A673 (cell line): ENCODE measurements around the gene KRT17.

ENCODE experiments used
- EZH2 ChIP-seq: fragments of 200-600 bp; sonication (generic); IDR thresholded peaks from 2 replicates; pipeline ENCODE4 v1.6.1; 2017; ENCODE audit warnings: borderline replicate concordance, low read depth, mild to moderate bottlenecking, mixed read lengths, antibody characterized with exemption, low read length; ENCODE audit not compliant: poor library complexity, severe bottlenecking
- TF ChIP-seq, protein P1 (sequence below): fragments of 300-800, 200-600 bp; sonication (generic); conservative IDR thresholded peaks from 2 replicates; pipeline ENCODE4 v1.5.1; 2017; ENCODE audit warnings: low read depth, mild to moderate bottlenecking, antibody characterized with exemption, low read length, moderate library complexity, mixed read lengths

DNA sequence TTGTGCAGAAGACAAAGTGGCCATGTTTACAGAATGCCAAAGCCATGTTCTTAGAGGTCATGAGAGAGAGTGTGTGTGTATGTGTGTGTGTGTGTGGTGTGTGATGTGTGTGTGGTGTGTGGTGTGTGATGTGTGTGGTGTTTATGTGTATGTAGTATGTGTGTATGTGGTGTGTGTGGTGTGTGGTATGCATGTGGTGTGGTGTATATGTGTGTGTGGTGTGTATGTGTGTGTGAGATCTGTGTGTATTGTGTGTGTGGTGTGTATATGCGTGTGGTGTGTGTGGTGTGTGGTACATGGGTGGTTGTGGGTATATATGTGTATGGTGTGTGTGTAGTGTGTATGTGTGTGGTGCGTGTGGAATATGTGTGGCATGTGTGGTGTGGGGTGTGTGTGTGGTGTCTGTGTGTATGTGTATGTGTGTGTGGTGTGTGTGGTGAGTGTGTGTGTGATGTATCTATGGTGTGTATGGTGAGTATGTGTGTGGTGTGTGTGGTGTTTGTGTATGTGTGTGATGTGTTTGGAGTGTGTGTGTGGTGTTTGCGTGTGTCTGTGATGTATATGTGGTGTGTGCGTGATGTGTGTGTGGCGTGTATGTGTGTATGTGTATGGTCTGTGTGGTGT is 8.2 kb upstream of the KRT17 start:
- TF ChIP-seq, protein P1, sequence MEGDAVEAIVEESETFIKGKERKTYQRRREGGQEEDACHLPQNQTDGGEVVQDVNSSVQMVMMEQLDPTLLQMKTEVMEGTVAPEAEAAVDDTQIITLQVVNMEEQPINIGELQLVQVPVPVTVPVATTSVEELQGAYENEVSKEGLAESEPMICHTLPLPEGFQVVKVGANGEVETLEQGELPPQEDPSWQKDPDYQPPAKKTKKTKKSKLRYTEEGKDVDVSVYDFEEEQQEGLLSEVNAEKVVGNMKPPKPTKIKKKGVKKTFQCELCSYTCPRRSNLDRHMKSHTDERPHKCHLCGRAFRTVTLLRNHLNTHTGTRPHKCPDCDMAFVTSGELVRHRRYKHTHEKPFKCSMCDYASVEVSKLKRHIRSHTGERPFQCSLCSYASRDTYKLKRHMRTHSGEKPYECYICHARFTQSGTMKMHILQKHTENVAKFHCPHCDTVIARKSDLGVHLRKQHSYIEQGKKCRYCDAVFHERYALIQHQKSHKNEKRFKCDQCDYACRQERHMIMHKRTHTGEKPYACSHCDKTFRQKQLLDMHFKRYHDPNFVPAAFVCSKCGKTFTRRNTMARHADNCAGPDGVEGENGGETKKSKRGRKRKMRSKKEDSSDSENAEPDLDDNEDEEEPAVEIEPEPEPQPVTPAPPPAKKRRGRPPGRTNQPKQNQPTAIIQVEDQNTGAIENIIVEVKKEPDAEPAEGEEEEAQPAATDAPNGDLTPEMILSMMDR = no peak
- no peak for TF ChIP-seq EZH2
